ENCODE data around the gene DBR1.

The DBR1 gene, protein sequence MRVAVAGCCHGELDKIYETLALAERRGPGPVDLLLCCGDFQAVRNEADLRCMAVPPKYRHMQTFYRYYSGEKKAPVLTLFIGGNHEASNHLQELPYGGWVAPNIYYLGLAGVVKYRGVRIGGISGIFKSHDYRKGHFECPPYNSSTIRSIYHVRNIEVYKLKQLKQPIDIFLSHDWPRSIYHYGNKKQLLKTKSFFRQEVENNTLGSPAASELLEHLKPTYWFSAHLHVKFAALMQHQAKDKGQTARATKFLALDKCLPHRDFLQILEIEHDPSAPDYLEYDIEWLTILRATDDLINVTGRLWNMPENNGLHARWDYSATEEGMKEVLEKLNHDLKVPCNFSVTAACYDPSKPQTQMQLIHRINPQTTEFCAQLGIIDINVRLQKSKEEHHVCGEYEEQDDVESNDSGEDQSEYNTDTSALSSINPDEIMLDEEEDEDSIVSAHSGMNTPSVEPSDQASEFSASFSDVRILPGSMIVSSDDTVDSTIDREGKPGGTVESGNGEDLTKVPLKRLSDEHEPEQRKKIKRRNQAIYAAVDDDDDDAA

GRCh38 chr3:138174421-138175131, at the start of gene DBR1:
Gene DBR1 (minus strand): TSS chr3:138174921. CDS start chr3:138174795, 126 bp downstream.
- DNase-seq: peak; percentile 88

DNA sequence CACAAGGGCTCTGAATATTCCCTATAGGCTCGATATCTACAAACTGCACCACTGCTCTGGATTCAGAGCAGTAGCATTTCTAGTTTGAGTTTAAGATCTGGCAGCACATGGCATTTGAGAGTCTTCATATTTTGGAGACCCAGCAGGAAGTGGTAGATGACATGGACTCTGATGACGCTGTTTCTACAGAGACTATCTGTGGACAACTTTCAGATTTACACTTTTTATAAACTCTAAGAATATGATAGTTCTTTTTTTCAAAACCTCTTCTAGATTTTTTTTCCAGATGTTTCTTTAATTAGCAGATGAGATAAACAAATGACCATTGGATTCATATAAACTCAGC, 48.2 kb upstream of the DBR1 start:
- no peak for DNase-seq

- DNase-seq: no peak
Measured at GRCh38 chr3:138222131-138222941, 47.6 kb upstream of the DBR1 start.

DNA sequence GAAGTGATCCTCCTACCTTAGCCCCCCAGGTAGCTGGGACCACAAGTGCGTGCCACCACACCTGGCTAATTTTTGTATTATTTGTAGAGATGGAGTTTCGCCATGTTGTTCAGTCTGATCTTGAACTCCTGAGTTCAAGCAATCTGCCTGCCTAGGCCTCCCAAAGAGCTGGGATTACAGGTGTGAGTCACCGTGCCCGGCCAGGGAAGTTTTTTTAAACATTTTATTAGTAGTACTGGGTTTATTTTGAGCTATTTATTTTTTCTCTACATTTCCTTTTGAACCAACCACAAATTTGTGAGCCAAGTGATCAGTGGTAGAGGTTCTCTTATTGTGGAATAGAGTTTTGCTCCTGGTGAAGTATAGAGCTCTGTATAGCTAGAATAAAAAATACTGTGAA, 46.1 kb upstream of the DBR1 start:
- DNase-seq: no peak

DNA sequence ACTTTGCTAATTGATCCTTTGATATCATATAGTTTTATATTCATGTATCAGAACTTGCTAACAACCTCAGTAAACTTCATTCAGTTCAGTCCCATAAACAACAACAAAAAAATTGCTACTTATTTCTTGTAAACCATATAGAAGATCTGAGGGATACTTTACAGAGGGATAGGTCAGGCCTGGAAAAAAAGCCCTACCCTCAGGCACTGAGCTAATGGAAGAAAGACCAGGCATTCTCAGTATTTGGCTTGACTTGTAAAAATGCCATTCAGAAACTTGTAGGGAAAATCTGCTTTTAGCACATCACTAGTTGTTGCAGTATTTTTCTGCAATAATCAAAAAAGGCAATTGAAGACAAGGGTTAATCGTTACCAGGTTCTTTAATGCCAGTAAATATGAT, 45.5 kb upstream of the DBR1 start:
- no peak for DNase-seq

GRCh38 chr3:138219255-138219654, 44.5 kb upstream of the DBR1 start:
- DNase-seq: no peak

DNA sequence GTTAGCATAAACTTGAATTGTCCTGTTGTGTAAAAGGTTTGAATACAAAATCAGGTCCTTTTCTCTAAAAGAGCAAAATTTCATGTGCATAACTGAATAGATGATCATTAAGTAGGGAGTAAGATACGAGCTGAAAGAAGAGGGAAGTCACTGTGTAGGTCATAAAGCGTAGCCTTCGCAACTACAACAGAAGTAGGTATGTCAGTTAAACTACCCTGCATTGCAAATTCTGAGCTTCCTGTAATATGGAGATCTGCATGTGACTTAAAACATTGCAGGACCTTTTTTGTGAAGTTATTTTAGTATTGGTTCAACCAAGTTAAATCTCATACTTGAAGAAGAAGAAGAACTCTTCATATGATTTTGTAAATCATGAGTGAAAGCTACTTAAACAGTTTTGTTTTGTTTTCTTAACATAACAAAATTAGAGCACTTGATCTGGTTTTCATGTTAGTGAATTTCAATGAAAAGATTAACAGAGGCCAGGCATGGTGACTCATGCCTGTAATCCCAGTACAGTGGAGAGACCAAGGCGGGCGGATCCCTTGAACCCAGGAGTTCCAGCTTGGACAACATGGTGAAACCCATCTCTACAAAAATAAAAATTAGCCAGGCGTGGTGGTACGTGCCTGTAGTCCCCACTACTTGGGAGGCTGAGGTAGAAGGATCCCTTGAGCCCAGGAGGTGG, 38.8 kb upstream of the DBR1 start:
- no peak for DNase-seq

- DNase-seq: no peak
Measured at GRCh38 chr3:138210528-138210927, 35.8 kb upstream of the DBR1 start.

GRCh38 chr3:138206196-138206595, 31.5 kb upstream of the DBR1 start:
- no peak for DNase-seq

DNA sequence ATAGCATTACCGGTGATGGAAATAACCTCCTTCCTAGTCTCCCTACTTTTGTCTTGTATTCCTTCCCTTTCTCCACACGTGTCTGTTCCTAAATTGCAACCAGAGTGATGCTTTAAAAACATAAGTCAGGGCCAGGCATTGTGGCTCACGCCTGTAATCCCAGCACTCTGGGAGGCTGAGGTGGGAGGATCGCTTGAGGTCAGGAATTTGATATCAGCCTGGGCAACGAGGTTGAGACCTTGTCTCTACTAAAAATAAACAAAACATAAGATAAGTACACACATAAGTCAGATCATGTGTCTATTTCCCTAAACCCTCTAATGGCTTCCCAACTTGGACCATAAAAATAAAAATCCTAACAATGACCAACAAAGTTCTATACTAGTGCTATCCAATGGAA, 30.8 kb upstream of the DBR1 start:
- DNase-seq: no peak

- no peak for DNase-seq
Measured at GRCh38 chr3:138203938-138204337, 29.2 kb upstream of the DBR1 start.

DNA sequence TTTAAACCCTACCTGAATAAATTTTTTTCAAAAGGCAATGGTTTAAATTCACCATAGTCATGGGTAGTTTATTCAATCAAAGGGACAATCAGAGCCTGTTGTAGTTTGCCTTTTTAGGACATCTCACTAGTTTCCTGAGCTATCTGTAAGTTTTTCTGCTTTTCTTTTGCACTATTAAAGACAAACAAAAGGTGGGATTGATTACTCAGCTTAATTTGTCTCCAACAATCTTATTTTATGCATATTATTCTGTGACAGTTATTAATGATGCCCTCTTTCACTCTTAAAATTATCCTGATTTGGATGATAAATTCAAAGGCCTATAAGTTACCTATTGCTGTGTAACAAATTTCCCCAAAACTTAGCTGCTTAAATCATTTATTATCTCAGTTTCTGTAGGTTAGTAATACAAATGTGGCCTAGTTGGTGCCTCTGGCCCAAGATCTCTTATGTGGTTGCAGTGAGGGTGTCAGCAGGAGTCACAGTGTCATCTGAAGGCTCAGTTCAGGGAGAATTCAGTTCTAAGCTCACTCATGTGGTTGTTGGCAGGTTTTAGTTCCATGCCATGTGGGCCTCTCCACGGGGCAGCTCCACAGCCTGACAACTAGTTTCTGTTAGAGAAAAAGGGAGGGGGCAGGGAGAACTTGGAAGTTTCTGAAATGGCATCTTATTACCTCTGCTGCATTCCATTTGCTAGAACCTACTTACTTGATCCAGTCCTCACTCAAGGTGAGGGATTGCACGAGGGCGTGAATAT, 28.4 kb upstream of the DBR1 start:
- DNase-seq: no peak

DNA sequence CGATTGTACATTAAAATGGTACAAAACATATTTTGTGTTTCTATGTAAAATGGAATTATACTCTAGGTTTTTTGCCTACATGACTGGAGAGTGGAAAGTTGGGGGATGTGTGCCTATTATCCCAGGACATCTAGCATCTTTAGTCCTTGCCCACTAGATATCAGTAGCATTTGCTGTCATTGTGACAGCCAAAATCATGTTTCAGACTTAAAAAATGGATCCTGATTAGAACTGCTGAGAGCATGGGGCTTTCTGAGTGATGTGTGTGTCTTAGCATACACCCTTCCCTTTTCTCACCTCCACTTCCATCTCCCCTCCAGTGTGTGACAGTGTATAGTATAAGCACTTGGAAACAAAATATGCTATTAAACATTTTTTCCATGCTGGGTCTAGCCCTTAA, 25.7 kb upstream of the DBR1 start:
- DNase-seq: no peak

DNA sequence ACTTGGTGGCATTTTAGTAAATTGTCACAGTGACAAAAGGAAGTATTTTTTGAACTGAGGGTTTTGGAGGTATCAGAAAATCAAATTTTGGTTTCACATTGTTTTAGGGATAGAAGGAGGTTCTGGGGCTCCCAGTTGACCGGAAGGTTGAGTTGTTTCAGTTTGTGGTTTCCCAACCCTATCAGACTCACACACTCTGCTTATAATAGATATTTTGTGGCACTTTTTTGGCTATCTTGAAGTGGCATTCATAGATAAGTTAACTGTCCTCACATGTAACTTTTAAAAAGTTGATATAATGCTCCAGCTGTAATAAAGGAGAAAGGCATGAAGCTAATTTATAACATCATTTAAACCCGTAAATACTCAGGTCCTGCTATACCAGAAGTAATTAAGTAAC, 25.1 kb upstream of the DBR1 start:
- no peak for DNase-seq

GRCh38 chr3:138197524-138197923, 22.8 kb upstream of the DBR1 start:
- DNase-seq: no peak

DNA sequence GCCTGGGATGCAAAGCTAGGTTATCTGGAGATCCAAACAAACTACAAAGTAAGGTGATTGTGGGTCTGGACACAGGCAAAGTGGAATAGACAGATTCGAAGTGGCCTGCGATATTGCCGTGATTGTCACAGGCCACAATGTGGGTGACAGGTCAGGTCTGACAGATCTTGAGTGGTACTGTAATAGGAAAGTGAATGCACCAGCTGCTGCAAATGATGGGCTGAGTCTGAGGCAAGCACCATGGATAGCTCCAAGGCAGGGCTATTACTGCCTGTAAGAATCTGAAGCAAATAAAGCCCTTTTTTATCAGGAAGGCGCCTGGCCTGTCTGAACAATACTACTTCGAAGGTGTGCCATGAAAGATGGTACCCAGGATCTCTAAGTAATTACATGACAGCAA, 22.3 kb upstream of the DBR1 start:
- peak; percentile 42 for DNase-seq

DNA sequence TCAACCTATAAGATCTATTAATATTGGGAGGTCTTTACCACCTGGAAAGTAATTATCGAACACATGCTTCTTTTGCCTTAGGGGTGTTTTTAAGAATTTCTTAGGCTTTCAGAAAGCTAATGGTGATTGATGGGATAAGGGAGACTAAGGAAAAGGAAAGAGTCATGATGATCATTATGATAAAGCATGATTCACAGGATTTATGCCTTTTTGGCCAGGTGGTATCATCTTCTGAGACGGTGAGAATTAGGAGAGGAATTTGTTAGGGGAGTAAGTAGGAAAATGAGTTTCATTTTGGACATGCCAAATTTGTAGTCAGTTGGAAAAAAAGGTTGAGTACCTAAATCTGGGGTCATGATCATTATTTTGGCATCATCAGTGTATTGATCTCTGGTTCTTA, 21.3 kb upstream of the DBR1 start:
- DNase-seq: no peak

DNA sequence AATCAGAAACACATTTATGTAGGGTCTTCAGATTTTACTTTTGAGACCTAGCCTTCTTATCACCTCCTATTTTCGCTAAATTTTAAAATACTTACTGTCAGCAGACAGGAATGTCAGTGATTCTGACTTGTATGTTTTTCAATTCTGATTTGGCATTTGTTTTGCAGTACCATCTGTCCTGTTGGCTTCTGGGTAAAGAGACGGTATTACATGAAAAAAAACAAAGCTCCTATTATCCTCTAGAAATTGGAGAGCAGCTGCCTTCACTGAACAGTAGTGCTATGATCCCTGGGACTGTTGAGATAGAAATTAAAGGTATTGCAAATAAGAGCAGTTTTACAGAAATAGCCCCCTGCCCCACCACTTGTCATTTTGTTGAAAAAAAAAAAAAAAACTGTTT, 20.8 kb upstream of the DBR1 start:
- no peak for DNase-seq

- no peak for DNase-seq
Measured at GRCh38 chr3:138188013-138188730, 13.5 kb upstream of the DBR1 start.

DNA sequence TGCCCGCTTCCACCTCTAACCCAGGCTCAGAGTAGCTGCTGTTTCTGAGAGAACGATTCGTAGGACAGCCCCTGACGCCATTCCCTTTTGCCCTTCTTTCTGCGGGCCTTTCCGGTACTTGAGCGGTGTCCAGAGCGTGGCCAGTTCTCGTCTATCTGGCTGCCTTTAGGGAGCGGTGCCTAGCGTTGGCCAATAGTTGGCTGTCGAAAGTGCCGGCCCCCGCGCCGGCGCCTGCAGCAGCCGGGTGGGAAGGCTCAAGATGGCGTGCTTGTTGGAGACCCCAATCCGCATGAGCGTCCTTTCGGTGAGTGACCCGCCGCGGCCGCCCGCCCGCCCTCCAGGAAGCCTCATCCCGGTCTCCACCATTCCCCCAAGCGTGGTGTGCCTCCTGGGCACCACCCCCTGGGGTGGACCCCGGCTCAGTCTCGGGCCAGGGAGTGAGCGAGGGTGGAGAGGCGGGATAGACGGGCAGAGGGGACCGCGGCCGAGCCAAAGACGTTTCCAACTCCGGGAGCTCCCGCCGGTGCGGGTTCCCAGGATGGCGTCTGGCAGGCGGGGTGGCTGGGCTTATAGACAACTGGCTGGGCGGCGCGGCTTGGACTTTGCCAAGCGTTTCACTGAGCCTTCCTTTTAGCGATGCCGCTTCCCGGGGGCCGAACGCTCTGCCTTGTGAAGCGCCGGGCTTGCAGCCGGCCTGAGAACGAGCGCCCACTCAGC, 12.7 kb upstream of the DBR1 start, which contains the start of gene ARMC8:
Gene ARMC8, plus strand, starts transcription at position 6 of the 717 bp plus-strand sequence. Its CDS starts 254 bp downstream, at position 260.
- peak; percentile 76 for DNase-seq
